Measurements from ENCODE around the gene SDK1.

SDK1 gene

GRCh38 chr7:4203626-4204512 is 902.8 kb downstream of the SDK1 start:
- Mint-ChIP-seq H3K9me3 (no peaks in the 10 kb centered on the region), H3K27me3 (no peaks in the 10 kb centered on the region), H3K27ac (ENCODE audit: low read depth) (no peak overlapping the region), H3K36me3 (ENCODE audit: insufficient read depth) (no peaks in the 10 kb centered on the region), H3K4me1 (no peaks in the 10 kb centered on the region), H3K4me3 (no peak overlapping the region)
- DNase-seq (ENCODE audit: low spot score in 2 of 2) = no peak
- no peak for ATAC-seq (replicated peaks; ENCODE audit: extremely low read depth, poor library complexity, severe bottlenecking)

DNA sequence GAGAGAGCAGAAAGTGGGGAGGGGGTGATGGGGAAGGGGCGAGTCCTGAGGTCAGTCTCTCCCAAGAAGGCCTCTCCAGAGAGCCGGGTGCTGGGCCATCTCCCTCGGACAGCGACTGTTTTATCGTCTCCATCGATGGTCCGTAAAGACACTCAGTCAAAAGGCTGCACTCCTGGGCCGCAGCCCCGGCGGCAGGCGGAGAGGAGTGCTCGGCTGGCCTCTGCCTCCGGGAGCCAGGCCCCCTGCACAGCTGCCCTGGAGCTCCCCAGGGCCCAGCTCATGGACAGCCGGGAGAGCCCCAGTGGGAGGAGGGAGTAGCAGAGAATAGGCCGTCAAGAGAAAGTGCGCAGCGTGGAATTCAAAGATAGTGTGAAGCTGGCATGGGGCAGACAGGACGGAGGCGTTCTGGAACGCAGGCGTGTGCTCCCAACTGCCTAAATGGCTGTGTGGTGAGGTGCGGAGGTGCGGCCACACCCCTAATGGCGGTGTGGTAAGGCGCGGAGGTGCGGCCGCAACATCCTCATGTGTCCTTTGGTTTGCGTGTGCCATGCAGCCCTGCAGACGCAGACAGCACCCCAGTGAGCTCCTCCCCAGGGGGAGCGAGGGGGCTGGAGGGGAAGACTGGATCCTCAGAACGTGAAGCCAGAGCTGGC is 903.6 kb downstream of the SDK1 start:
- DNase-seq (ENCODE audit: low spot score in 2 of 2) (no peak), ATAC-seq (replicated peaks; ENCODE audit: extremely low read depth, poor library complexity, severe bottlenecking) (no peak)
- H3K27ac Mint-ChIP-seq (ENCODE audit: low read depth) = no peak overlapping the region
- H3K27me3 Mint-ChIP-seq = no peaks in the 10 kb centered on the region
- no peaks in the 10 kb centered on the region for H3K4me1 Mint-ChIP-seq
- H3K4me3 Mint-ChIP-seq = no peak overlapping the region
- no peaks in the 10 kb centered on the region for H3K9me3 Mint-ChIP-seq
- H3K36me3 Mint-ChIP-seq (ENCODE audit: insufficient read depth) = no peaks in the 10 kb centered on the region

- no peaks in the 10 kb centered on the region for H3K4me1 Mint-ChIP-seq
- DNase-seq (ENCODE audit: low spot score in 2 of 2) (no peak), ATAC-seq (replicated peaks; ENCODE audit: extremely low read depth, poor library complexity, severe bottlenecking) (no peak)
- H3K9me3 Mint-ChIP-seq = no peaks in the 10 kb centered on the region
- H3K27ac Mint-ChIP-seq (ENCODE audit: low read depth) = no peak overlapping the region
- H3K4me3 Mint-ChIP-seq = no peak overlapping the region
- no peaks in the 10 kb centered on the region for H3K36me3 Mint-ChIP-seq (ENCODE audit: insufficient read depth)
- H3K27me3 Mint-ChIP-seq = no peaks in the 10 kb centered on the region
Measured at GRCh38 chr7:4205828-4206227, 904.8 kb downstream of the SDK1 start.

GRCh38 chr7:4207011-4207410 is 906.0 kb downstream of the SDK1 start:
- H3K27me3 Mint-ChIP-seq = no peaks in the 10 kb centered on the region

DNA sequence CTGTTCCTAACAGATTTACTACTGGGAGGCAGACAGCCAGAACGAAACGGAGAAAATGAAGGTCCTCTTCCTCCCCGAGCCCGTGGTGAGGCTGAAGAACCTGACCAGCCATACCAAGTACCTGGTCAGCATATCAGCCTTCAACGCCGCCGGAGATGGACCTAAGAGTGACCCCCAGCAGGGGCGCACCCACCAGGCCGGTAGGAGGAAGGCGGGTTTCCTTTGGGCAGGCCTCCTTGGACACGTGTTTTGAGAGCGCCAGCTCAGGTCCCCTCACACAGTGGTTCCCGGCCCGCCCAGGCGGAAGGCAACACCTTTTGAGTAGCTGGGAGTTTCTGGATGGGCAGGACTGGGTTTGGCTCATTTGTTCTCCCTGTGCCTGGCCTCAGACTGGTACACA is 907.0 kb downstream of the SDK1 start:
- Mint-ChIP-seq H3K9me3 (no peaks in the 10 kb centered on the region), H3K27me3 (no peaks in the 10 kb centered on the region), H3K4me1 (no peaks in the 10 kb centered on the region), H3K27ac (ENCODE audit: low read depth) (no peak overlapping the region), H3K4me3 (no peak overlapping the region), H3K36me3 (ENCODE audit: insufficient read depth) (no peaks in the 10 kb centered on the region)
- DNase-seq (ENCODE audit: low spot score in 2 of 2) (no peak), ATAC-seq (replicated peaks; ENCODE audit: extremely low read depth, poor library complexity, severe bottlenecking) (no peak)

More at GRCh38 chr7:4207011-4207410, 906.0 kb downstream of the SDK1 start:
- Mint-ChIP-seq H3K27ac (ENCODE audit: low read depth) (no peak overlapping the region), H3K9me3 (no peaks in the 10 kb centered on the region), H3K4me3 (no peak overlapping the region), H3K4me1 (no peaks in the 10 kb centered on the region), H3K36me3 (ENCODE audit: insufficient read depth) (no peaks in the 10 kb centered on the region)
- no peak for ATAC-seq (replicated peaks; ENCODE audit: extremely low read depth, poor library complexity, severe bottlenecking)
- no peak for DNase-seq (ENCODE audit: low spot score in 2 of 2)

DNA sequence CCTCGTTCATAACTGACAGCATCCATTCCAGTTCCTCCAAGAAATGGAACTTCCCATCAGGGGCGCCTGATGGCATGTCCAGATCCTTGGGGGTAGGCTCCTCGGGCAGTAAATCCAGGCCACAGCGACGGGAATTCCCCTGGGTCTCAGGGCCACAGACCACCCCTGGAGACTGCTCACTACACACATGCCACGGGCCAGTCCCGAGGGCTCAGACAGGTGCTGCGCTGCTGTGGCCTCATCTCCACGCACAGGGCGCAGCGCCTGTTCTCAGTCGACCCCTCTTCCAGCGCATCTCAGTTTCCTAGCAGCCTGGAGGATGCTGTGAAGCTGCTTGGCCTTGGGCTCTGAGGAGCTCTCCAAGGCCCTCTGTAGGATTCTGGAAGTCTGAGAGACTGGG is 907.5 kb downstream of the SDK1 start:
- no peak overlapping the region for H3K27ac Mint-ChIP-seq (ENCODE audit: low read depth)
- no peaks in the 10 kb centered on the region for H3K36me3 Mint-ChIP-seq (ENCODE audit: insufficient read depth)
- ATAC-seq (replicated peaks; ENCODE audit: extremely low read depth, poor library complexity, severe bottlenecking) (no peak), DNase-seq (ENCODE audit: low spot score in 2 of 2) (no peak)
- no peaks in the 10 kb centered on the region for H3K9me3 Mint-ChIP-seq
- H3K4me1 Mint-ChIP-seq = no peaks in the 10 kb centered on the region
- H3K27me3 Mint-ChIP-seq = no peaks in the 10 kb centered on the region
- H3K4me3 Mint-ChIP-seq = no peak overlapping the region

DNA sequence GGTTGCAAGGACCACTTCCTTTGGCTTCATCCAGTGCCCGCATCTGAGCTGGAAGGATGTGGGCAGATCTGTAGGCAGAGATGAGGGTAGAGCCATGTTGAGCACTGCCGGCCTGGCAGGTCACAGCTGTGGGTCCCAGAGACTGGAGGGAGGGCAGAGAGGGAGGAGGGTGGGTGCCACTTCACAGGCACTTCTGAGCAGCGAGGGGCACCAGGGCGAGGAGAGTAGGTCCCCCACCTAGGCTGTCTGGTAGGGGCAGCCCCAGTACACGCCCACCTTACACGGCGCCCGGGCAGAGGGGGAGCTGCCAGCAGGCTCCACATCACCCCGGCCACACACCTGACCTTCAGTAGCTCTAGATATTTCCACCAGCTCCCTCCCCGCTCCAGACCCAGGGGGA is 908.1 kb downstream of the SDK1 start:
- no peak overlapping the region for H3K4me3 Mint-ChIP-seq
- no peaks in the 10 kb centered on the region for H3K4me1 Mint-ChIP-seq
- DNase-seq (ENCODE audit: low spot score in 2 of 2) (no peak), ATAC-seq (replicated peaks; ENCODE audit: extremely low read depth, poor library complexity, severe bottlenecking) (no peak)
- H3K36me3 Mint-ChIP-seq (ENCODE audit: insufficient read depth) = no peaks in the 10 kb centered on the region
- H3K9me3 Mint-ChIP-seq = no peaks in the 10 kb centered on the region
- no peak overlapping the region for H3K27ac Mint-ChIP-seq (ENCODE audit: low read depth)
- H3K27me3 Mint-ChIP-seq = no peaks in the 10 kb centered on the region

DNA sequence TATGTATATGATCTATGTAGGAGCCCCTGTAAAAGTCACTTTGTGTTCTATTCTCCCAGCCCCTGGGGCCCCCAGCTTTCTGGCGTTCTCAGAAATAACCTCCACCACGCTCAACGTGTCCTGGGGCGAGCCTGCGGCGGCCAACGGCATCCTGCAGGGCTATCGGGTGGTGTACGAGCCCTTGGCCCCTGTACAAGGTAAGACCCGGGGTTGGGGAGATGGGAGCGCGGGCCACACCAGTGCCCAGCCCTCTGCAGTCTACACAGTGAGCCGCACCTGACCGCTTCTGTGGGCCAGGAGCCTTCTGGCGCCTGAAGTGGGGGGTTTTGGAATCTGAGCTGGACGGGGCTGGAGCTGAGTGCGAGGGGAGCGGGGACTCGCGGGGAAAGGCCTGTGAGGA is 908.9 kb downstream of the SDK1 start:
- Mint-ChIP-seq H3K9me3 (no peaks in the 10 kb centered on the region), H3K27ac (ENCODE audit: low read depth) (no peak overlapping the region), H3K4me1 (no peaks in the 10 kb centered on the region), H3K27me3 (no peaks in the 10 kb centered on the region), H3K4me3 (no peak overlapping the region), H3K36me3 (ENCODE audit: insufficient read depth) (no peaks in the 10 kb centered on the region)
- no peak for ATAC-seq (replicated peaks; ENCODE audit: extremely low read depth, poor library complexity, severe bottlenecking)
- no peak for DNase-seq (ENCODE audit: low spot score in 2 of 2)

DNA sequence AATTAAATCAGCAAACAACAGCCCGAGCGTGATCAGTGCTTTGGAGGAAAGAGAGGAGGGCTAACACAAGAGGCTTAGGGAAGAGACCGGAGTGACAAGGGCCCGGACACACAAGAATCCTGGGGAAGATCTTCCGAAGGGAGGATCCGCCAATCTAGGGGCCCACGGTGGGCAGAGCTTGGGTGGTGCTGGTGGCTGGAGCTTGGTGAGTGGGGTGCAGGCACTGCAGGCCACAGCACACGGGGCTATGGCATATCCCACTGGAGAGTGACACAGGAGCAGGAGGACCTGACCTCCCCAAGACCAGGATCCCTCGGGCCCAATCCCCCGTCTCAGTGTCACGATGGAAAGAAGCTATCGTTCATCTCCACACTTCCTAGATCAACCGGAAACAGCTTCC is 909.8 kb downstream of the SDK1 start:
- ATAC-seq (replicated peaks; ENCODE audit: extremely low read depth, poor library complexity, severe bottlenecking) (no peak), DNase-seq (ENCODE audit: low spot score in 2 of 2) (no peak)
- Mint-ChIP-seq H3K4me3 (no peak overlapping the region), H3K27ac (ENCODE audit: low read depth) (no peak overlapping the region), H3K9me3 (no peaks in the 10 kb centered on the region), H3K27me3 (no peaks in the 10 kb centered on the region), H3K36me3 (ENCODE audit: insufficient read depth) (no peaks in the 10 kb centered on the region), H3K4me1 (no peaks in the 10 kb centered on the region)

DNA sequence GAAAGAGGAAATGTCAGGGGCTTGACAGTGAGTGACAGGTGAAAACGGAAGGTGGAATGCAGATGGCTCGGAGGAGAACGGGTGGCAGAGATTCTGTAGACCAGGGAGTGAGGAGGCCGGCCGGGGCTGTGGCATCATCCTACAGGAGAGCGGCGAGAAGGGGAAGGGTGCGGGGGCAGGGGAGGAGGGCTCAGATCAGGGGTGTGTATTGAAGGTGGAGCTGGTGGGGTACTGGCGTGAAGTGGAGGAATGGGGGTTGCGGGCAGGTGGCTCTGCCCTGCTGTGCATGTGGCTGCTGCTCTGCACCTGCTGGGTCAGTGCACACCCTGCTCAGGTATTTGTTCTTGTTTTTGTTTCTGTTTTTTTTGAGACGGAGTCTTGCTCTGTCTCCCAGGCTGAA is 910.2 kb downstream of the SDK1 start:
- Mint-ChIP-seq H3K36me3 (ENCODE audit: insufficient read depth) (no peaks in the 10 kb centered on the region), H3K27me3 (no peaks in the 10 kb centered on the region), H3K4me1 (no peaks in the 10 kb centered on the region), H3K9me3 (no peaks in the 10 kb centered on the region), H3K27ac (ENCODE audit: low read depth) (no peak overlapping the region), H3K4me3 (no peak overlapping the region)
- DNase-seq (ENCODE audit: low spot score in 2 of 2) (no peak), ATAC-seq (replicated peaks; ENCODE audit: extremely low read depth, poor library complexity, severe bottlenecking) (no peak)

DNA sequence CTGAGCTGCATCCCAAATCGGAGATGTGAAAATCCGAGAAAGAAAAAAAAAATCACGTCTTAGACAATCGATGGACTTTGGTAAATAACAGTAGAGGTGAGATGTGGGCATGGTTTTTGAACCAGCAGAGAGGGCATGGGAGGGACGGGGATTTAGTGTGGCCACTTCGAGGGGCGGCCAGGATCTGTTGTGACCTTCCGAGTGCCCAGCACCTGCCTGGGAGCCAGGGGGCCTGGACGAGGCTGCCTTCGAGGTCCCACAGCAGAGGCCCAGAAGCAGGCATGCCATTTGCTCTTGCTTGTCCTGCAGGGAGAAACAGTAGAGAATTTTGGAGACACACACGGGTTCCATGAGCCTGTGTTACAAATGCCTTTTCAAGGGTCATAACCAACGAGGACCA is 911.3 kb downstream of the SDK1 start:
- DNase-seq (ENCODE audit: low spot score in 2 of 2) (no peak), ATAC-seq (replicated peaks; ENCODE audit: extremely low read depth, poor library complexity, severe bottlenecking) (no peak)

GRCh38 chr7:4214291-4215155 is 913.5 kb downstream of the SDK1 start:
- Mint-ChIP-seq H3K27ac (ENCODE audit: low read depth) (no peak overlapping the region), H3K36me3 (ENCODE audit: insufficient read depth) (no peaks in the 10 kb centered on the region), H3K4me1 (no peaks in the 10 kb centered on the region), H3K27me3 (no peaks in the 10 kb centered on the region), H3K9me3 (no peaks in the 10 kb centered on the region), H3K4me3 (no peak overlapping the region)
- DNase-seq (ENCODE audit: low spot score in 2 of 2) (no peak), ATAC-seq (replicated peaks; ENCODE audit: extremely low read depth, poor library complexity, severe bottlenecking) (no peak)

More for the DNA sequence above, 911.3 kb downstream of the SDK1 start:
- H3K27me3 Mint-ChIP-seq = no peaks in the 10 kb centered on the region
- no peak overlapping the region for H3K4me3 Mint-ChIP-seq
- no peak overlapping the region for H3K27ac Mint-ChIP-seq (ENCODE audit: low read depth)
- H3K9me3 Mint-ChIP-seq = no peaks in the 10 kb centered on the region
- no peaks in the 10 kb centered on the region for H3K4me1 Mint-ChIP-seq
- no peaks in the 10 kb centered on the region for H3K36me3 Mint-ChIP-seq (ENCODE audit: insufficient read depth)

All from central memory CD8-positive, alpha-beta T cell (primary cell).